Tibial nerve (tissue), 4 donors: ENCODE results near the gene LRRC42.

ENCODE experiments used
- CTCF ChIP-seq, 5 experiments: fragments of 200-600 bp in 3 of 5; fragments of 450-650 bp in 2 of 5; sonication (generic) in 3 of 5; IDR thresholded peaks; one replicate each; pipeline ENCODE4 v1.5.1; 2016 to 2019; ENCODE audit warnings: antibody characterized with exemption in 5 of 5, mild to moderate bottlenecking in 3 of 5, moderate library complexity in 2 of 5
- EP300 ChIP-seq, 2 donors: sonication (generic); formaldehyde crosslinking; IDR thresholded peaks; one replicate each; pipeline ENCODE4 v1.6.1; 2017; ENCODE audit warnings: antibody characterized with exemption in 2 of 2, mild to moderate bottlenecking in 1 of 2
- POLR2A ChIP-seq, 2 donors: fragments of 450-650 bp; IDR thresholded peaks; one replicate each; pipeline ENCODE4 v1.6.1; 2017; ENCODE audit warnings: antibody characterized with exemption in 2 of 2, mild to moderate bottlenecking in 2 of 2, moderate library complexity in 2 of 2

GRCh38 chr1:53984726-53985125 lies 38.6 kb downstream of the LRRC42 start:
- no peak for TF ChIP-seq CTCF (IDR thresholded peaks at IDR 0.05)
- TF ChIP-seq POLR2A (IDR thresholded peaks at IDR 0.05) = no peak
- TF ChIP-seq EP300 (IDR thresholded peaks at IDR 0.05) = no peak
